CD4-positive, alpha-beta T cell treated with Interleukin-1 beta for 1 hour (primary cell): Measurements from ENCODE around the gene HYAL1.
"Not testable (repeated sequence)": the region's sequence is repeated elsewhere in the genome, so short reads cannot be mapped to it uniquely, and the experiment has no call there.

Experiments used
- DNase-seq, 2 donors: peaks; one replicate each; pipeline ENCODE4 v3.0.0-alpha.2; 2020 to 2022

The HYAL1 gene

GRCh38 chr3:50293079-50293801 is 10.1 kb downstream of the HYAL1 start:
- DNase-seq: no peak

- DNase-seq: peak; percentile 96 to 97
These were observed 11.0 kb downstream of the HYAL1 start, which contains the start of gene IFRD2 for GRCh38 chr3:50292159-50293078. TSS of gene IFRD2 (minus strand) at chr3:50292429. CDS start at chr3:50292274, 155 bp downstream.

- DNase-seq: no peak
These were observed 13.2 kb downstream of the HYAL1 start for GRCh38 chr3:50290161-50290641.

- no peak for DNase-seq
These were observed 14.2 kb downstream of the HYAL1 start for GRCh38 chr3:50289130-50289529.

- DNase-seq: no peak
These were observed 14.9 kb downstream of the HYAL1 start for GRCh38 chr3:50288387-50289007.

GRCh38 chr3:50287262-50287661 is 16.1 kb downstream of the HYAL1 start:
- DNase-seq: no peak

- no peak for DNase-seq
These were observed 16.8 kb downstream of the HYAL1 start for GRCh38 chr3:50286322-50287227.

- not testable (repeated sequence) for DNase-seq
These were observed 19.3 kb downstream of the HYAL1 start for GRCh38 chr3:50284121-50284520.

GRCh38 chr3:50279255-50280016 is 23.9 kb downstream of the HYAL1 start:
- DNase-seq: no peak

- DNase-seq: no peak
These were observed 24.5 kb downstream of the HYAL1 start, which contains the start of gene LSMEM2 for GRCh38 chr3:50278880-50279224. TSS of gene LSMEM2 (plus strand) at chr3:50279087. CDS start at chr3:50279114, 27 bp downstream.

GRCh38 chr3:50278123-50278879 is 25.1 kb downstream of the HYAL1 start:
- no peak for DNase-seq

GRCh38 chr3:50276762-50277101 is 26.6 kb downstream of the HYAL1 start:
- DNase-seq: no peak

GRCh38 chr3:50275996-50276761 is 27.2 kb downstream of the HYAL1 start:
- DNase-seq: peak in 1 of 2 donors; percentile 19

- DNase-seq: no peak
These were observed 28.0 kb downstream of the HYAL1 start for GRCh38 chr3:50275141-50275995.

GRCh38 chr3:50274371-50275104 is 28.8 kb downstream of the HYAL1 start:
- peak; percentile 70 to 73 for DNase-seq

- no peak for DNase-seq
These were observed 29.7 kb downstream of the HYAL1 start for GRCh38 chr3:50273689-50274065.

- DNase-seq: peak; percentile 84 to 86
These were observed 30.3 kb downstream of the HYAL1 start for GRCh38 chr3:50272911-50273688.
